SK-N-DZ (cell line): ENCODE results near the gene TMEM219.

Experiments
- DNase-seq: peaks from one replicate; pipeline ENCODE4 v3.0.0-alpha.2; 2015; ENCODE audit warnings: low spot score

Gene TMEM219

DNA sequence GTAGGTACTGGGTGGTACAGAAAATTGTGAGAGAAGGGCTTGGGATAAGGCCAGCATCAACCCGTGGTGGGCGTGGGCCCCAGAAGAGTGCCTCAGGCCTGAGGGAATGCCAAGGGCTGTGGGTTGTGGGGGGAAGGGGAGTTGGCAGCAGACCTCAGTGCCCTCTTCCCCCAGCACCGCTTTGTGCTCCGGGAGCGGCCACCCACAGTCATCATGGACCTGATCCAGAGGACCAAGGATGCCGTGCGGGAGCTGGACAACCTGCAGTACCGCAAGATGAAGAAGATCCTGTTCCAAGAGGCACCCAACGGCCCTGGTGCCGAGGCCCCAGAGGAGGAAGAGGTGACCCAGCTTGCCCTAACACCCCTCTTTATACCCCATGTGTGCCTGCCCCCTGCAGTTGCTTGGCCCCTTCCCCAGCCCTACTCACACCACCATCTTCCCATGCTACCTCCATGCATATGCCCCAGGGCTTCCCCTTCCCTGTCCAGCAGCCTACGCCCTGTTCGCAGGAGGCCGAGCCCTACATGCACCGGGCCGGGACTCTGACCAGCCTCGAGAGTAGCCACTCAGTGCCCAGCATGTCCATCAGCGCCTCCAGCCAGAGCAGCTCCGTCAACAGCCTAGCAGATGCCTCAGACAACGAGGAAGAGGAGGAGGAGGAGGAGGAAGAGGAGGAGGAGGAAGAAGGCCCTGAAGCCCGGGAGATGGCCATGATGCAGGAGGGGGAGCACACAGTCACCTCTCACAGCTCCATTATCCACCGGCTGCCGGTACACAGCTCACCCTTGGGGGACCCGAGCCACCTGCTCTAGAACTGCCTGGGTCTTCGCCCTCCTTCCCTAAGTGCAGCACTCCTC is 20.9 kb downstream of the TMEM219 start:
- DNase-seq = no peak

GRCh38 chr16:29983420-29984136 is 21.7 kb downstream of the TMEM219 start:
- DNase-seq = no peak

- no peak for DNase-seq
Observed at GRCh38 chr16:29984137-29984763, 22.4 kb downstream of the TMEM219 start.

- no peak for DNase-seq
Observed at GRCh38 chr16:29984764-29985147, 22.9 kb downstream of the TMEM219 start.

GRCh38 chr16:29985271-29985811 is 23.5 kb downstream of the TMEM219 start:
- no peak for DNase-seq

DNA sequence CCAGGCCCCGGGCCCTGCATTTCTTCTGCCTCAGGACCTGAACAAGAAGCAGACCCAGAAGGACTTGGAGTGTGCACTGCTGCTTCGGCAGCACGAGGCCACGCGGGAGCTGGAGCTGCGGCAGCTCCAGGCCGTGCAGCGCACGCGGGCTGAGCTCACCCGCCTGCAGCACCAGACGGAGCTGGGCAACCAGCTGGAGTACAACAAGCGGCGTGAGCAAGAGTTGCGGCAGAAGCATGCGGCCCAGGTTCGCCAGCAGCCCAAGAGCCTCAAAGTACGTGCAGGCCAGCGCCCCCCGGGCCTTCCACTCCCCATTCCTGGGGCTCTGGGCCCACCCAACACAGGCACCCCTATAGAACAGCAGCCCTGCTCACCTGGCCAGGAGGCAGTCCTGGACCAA is 24.4 kb downstream of the TMEM219 start:
- no peak for DNase-seq

GRCh38 chr16:29986931-29987330 is 25.1 kb downstream of the TMEM219 start:
- DNase-seq = no peak

DNA sequence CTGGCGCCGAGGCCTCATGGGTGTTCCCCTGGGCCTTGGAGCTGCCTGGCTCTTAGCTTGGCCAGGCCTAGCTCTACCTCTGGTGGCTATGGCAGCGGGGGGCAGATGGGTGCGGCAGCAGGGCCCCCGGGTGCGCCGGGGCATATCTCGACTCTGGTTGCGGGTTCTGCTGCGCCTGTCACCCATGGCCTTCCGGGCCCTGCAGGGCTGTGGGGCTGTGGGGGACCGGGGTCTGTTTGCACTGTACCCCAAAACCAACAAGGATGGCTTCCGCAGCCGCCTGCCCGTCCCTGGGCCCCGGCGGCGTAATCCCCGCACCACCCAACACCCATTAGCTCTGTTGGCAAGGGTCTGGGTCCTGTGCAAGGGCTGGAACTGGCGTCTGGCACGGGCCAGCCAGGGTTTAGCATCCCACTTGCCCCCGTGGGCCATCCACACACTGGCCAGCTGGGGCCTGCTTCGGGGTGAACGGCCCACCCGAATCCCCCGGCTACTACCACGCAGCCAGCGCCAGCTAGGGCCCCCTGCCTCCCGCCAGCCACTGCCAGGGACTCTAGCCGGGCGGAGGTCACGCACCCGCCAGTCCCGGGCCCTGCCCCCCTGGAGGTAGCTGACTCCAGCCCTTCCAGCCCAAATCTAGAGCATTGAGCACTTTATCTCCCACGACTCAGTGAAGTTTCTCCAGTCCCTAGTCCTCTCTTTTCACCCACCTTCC is 25.6 kb downstream of the TMEM219 start:
- no peak for DNase-seq

DNA sequence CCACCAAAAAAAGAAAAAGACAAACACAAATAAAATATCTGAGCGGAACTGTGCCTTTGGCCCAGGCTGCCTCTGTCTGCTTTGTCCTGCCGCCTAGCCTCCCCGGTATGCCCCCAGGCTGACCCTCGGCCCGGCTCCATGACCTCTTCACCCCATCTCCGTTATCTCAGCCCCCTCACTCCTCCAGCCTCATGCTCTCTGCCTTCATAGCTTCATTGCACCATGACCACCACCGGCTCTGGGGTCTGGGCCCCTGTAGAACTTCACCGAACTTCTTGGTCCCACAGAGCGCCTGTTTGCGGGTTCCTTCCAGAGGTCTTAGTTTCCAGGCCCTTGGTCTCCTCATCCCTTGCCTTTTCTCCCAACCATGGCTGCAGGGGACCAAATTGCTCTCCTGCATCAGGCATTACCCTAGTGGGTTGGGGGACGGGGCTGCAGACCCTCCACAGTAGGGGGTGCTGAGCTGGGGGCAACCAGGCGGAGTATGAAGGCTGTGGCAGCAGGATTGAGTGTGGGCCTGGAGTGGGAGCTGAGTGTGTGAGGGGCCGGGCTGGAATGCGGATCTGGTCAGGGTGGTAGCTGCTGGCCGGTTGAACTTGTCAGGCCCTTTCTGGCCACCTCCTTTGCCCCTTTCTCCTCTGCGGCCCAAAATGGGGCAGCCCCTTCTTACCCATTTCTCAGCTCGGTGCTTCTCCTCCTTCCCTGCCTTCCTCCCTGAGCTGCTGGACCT is 26.6 kb downstream of the TMEM219 start:
- DNase-seq = no peak

- DNase-seq = no peak
Observed at GRCh38 chr16:29989111-29989858, 27.4 kb downstream of the TMEM219 start.

DNA sequence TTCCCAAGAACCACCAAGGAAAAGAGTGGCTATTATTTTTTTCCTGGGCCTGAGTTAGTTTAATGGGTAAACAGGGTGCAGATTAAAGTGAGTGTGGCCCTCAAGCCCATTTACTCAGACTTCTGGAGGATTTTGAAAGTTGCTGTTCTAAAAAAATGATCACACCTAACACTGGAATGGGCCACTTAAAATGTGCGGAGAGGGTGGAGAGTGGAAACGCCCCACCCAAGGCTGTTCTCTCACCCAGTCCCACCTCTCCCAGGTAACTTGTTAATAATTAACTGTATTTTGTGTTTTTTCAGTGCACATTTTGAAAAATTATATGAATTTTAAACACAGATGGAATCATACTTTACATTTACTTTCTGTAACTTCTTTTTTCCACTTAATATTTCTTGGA is 28.2 kb downstream of the TMEM219 start:
- no peak for DNase-seq

DNA sequence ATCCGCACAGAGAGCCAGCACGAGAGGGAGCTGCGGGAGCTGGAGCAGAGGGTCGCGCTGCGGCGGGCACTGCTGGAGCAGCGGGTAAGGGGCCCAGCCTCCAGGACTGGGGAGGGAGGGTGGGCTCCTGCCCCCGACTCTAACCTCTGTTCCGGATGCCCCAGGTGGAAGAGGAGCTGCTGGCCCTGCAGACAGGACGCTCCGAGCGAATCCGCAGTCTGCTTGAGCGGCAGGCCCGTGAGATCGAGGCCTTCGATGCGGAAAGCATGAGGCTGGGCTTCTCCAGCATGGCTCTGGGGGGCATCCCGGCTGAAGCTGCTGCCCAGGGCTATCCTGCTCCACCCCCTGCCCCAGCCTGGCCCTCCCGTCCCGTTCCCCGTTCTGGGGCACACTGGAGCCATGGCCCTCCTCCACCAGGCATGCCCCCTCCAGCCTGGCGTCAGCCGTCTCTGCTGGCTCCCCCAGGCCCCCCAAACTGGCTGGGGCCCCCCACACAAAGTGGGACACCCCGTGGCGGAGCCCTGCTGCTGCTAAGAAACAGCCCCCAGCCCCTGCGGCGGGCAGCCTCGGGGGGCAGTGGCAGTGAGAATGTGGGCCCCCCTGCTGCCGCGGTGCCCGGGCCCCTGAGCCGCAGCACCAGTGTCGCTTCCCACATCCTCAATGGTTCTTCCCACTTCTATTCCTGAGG is 29.1 kb downstream of the TMEM219 start:
- no peak for DNase-seq

DNA sequence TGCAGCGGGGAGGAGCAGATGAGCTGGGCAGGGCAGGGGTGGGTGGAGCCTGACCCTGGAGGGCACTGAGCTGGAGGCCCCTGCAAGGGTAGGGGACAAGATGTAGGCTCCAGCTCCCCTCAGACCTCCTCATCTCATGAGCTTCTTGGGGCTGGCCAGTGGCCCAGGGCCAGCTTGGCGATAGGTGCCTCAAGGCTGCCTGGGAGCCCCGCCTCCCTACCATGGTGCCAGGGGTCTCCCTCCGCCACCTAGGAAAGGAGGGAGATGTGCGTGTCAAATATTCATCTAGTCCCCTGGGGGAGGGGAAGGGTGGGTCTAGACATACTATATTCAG is 29.7 kb downstream of the TMEM219 start:
- no peak for DNase-seq

DNA sequence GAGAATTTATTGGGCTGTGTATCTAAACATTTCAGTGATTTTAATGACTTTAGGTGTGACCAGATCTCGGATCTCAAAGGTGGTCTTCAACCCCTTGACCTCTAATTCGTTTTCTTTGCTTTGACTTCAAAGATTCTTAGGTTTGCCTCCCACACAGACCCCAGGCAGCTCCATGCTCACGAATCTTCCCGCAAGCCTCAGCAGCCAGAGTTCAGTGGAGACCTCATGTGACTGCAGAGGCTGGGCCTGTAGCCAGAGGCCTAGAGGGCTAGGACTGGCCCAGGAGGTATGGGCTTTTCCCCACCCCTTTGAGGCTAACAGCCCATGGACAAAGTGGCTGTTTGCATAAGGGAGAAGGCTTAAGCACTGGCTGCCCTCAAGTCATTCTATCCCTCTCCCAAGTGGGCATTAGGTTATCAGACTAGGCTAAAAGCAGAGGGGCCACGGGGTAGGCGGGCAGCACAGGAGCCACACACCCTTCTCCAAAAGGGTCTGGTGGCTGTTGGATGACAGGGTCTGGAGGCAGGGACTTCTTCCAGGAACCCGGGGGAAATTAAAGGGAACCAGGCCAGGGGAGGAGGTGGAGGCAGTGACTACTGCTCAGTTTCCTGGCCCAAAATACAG is 30.6 kb downstream of the TMEM219 start:
- DNase-seq = no peak

DNA sequence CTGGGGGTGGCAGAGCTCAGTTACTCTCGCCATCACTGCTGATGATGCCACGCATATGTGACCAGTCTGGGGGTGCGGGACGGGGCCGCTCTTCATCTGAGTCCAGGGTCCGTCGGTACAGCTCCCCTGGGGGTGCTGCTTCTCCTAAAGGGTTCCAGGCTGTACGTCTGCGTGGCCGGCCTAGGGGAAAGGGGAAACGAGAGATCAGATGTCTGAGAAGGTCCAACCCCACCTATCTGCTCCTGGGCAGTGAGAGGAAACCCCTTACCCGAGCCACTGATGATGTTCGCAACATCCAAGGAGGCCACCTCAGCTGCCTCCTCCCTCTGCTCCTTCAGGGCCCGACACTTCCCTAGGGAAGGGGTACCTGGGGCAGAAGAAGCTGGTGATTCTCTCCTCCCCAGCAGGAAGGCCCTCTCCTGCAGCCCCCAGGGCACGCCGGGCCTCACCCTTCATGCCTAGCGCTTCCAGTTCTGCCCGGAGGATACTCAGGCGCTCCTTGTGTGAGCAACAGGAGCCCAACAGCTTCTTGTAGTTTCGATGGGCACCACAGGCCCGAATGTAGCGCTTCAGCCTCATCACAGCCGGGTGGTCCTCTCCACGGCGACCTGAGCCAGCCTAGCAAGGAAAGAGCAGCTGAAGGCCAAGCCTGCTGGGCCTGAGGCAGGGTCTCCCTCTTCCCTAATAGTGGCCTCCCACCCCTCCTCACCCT is 31.5 kb downstream of the TMEM219 start:
- no peak for DNase-seq

GRCh38 chr16:29993903-29994599 is 32.2 kb downstream of the TMEM219 start:
- DNase-seq = no peak

- no peak for DNase-seq
Observed at GRCh38 chr16:29994600-29995323, 32.9 kb downstream of the TMEM219 start.
